Measurements from ENCODE around the gene C16orf54.
A peak's percentile ranks its signal among the peaks of the same experiment; 100 is the strongest.
"Not testable (repeated sequence)": the region's sequence is repeated elsewhere in the genome, so short reads cannot be mapped to it uniquely, and the experiment has no call there.

Gene C16orf54

DNA sequence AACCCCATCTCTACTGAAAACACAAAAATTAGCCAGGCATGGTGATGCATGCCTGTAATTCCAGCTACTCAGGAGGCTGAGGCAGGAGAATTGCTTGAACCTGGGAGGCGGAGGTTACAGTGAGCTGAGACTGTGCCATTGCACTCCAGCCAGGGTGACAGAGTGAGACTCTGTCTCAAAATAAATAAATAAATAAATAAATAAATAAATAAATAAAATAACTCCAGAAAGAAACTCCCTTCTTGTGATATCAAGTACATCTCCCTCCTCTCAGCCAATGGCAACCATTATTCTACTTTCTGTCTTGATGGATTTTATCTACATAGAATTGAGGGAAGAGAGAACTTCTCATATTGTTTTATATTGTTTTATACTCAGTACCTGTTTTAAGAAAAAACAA is 38.6 kb downstream of the C16orf54 start:
- not testable (repeated sequence) for DNase-seq (ENCODE audit: low spot score)

DNA sequence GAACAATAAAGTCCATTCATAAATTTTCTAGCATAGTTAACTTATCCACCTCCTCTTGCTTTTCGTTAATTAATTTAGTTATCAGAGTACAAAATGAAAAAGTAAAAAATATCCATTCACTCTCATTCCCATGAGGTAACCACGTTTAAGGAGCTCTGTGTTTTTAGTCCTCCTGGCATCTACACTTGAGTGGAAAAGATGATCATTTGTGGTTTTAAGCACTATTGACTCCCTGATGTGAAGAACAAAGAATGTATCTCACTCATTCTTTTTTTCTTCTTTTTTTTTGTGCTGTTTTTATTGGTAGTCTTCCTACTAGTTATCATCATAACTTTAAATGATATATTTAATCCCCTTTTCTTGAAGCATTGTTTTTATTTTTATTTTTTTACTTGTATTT is 40.8 kb downstream of the C16orf54 start:
- DNase-seq (ENCODE audit: low spot score), result no peak

GRCh38 chr16:29702269-29702668 is 43.5 kb downstream of the C16orf54 start:
- DNase-seq (ENCODE audit: low spot score), result no peak

DNA sequence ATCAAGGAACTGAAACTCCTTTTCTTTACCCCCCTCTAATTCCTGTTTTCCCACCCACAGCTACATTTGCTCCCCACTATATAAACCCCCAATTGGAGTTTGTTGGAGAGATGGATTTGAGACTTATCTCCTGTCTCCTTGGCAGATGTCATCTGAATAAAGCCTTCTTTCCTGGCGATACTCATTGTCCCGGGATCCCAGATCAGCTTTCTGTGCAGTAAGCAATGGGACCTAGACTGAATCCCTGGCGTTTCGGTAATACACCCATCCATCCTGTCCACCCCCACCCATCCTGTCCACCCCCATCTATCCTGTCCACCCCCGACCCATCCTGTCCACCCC is 44.6 kb downstream of the C16orf54 start:
- no peak for DNase-seq (ENCODE audit: low spot score)

GRCh38 chr16:29700253-29700987 is 45.4 kb downstream of the C16orf54 start:
- peak; percentile 80 for DNase-seq (ENCODE audit: low spot score)

DNA sequence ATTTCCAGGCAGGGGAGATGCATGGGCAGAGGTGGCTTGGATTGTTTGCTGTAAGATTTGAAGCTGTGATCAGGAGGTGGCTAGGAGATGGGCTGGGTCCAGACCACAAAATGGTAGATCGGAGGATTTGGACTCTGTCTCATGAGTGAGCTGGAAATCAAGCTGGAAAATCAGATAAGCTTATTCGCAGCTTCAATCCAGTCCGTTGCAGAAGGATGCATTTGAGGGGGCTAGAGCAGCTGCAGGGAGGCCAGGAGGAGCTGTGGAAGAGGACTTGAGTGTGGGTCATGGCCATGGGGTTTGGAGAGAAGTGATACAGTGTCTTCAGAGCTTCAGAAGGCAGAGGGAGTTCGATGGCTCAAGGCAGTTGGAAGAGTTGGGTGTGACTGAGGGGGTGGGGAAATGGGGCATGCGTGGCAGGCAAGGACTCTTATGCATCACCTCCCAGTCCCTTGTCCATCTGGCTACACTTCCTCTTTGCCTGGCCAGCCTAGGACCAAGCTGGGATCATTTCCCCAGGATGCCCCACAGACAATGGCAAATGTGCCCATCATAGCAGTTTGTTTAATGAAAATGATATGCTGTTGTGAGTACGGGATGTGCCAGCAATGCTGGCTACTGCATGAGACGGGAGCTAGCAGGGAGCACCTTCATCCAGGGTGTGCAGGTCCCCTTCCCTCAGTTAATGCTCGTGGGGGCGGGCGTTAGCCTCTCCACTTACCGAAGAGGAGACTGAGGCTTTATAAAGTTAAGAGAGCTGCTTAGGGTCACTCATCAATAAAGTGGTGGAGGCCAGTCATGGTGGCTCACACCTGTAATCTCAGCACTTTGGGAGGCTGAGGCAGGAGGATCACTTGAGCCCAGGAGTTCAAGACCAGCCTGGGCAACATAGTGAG is 46.2 kb downstream of the C16orf54 start:
- DNase-seq (ENCODE audit: low spot score), result no peak

DNA sequence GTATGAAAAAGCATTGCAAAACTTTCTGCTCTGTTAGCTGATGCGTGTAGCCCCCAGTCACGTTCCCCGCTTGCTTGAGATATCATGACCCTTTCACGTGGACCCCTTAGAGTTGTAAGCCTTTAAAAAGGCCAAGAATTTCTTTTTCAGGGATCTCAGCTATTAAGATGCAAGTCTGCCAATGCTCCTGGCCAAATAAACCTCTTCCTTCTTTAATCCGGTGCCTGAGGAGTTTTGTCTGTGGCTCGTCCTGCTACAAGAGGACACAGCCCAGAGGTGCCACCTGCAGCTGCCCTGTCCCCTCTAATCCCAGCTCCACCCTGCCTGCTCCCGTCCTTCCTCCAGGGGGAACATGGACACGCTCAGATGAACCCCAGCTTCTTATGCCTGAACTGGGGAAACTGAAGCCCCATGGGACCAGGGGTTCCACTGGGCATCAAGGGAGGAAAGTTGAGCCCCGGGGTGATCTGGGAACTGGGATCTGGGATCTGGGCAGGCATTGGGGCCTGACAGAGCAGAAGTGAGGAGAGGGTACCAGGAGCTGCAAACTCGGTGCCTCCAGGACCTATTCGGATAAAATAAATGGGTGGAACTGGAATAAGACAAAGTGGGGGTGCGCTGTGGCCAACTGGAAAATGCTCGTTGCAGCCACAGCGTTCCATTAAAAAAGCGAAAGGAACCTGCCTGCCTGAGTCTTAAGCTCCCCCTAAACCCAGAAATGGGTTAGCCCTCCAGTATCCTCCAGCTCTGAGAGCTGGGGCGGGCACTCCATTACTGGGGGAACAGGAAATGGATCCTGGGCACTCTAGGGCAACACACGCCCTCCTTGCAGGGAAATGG is 47.1 kb downstream of the C16orf54 start:
- no peak for DNase-seq (ENCODE audit: low spot score)

GRCh38 chr16:29698042-29698441 is 47.7 kb downstream of the C16orf54 start:
- no peak for DNase-seq (ENCODE audit: low spot score)

DNA sequence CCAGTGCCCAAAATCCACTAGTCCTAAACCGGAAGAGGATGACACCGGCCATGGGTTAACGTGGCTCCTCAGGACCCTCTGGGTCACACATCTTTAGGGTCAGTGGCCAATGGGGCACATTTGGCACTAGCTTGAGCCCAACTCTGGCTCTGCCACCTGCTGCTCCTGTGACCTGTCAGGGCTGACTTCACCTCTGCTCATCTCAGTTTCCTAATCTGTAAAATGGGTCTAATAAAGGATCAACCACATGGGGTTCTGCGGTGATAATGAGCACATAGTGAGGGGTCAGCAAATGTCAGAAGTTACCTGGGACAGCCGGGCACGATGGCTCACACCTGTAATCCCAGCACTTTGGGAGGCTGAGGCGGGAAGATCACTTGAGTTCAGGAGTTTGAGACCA is 48.4 kb downstream of the C16orf54 start:
- no peak for DNase-seq (ENCODE audit: low spot score)

GRCh38 chr16:29696881-29697331 is 48.9 kb downstream of the C16orf54 start:
- no peak for DNase-seq (ENCODE audit: low spot score)

- not testable (repeated sequence) for DNase-seq (ENCODE audit: low spot score)
Observed at GRCh38 chr16:29695675-29696074, 50.1 kb downstream of the C16orf54 start.

DNA sequence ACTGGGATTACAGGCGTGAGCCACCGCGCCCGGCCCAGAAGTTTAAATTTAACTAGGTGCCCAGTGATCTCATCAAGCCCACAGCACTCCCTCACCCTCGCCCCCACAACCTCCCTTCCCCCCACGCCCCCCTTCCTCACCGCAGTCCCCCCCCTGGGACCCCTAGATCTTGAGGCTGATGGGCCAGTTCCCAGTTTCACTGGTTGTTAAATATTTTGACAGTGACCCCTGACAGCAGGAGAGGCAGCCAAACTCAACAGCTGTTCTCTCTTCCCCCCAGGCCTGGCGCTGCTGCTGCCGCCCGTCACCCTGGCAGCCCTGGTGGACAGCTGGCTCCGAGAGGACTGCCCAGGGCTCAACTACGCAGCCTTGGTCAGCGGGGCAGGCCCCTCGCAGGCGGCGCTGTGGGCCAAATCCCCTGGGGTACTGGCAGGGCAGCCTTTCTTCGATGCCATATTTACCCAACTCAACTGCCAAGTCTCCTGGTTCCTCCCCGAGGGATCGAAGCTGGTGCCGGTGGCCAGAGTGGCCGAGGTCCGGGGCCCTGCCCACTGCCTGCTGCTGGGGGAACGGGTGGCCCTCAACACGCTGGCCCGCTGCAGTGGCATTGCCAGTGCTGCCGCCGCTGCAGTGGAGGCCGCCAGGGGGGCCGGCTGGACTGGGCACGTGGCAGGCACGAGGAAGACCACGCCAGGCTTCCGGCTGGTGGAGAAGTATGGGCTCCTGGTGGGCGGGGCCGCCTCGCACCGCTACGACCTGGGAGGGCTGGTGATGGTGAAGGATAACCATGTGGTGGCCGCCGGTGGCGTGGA is 51.2 kb downstream of the C16orf54 start:
- DNase-seq (ENCODE audit: low spot score), result no peak

GRCh38 chr16:29692606-29693005 is 53.2 kb downstream of the C16orf54 start:
- DNase-seq (ENCODE audit: low spot score), result not testable (repeated sequence)
